ENCODE data around the gene CCNY. TPM values are rescaled to one million over a fixed set of nuclear protein-coding genes. Genes with fewer than 3 reads are reported as not detected.

Gene CCNY
- total RNA-seq, 4 donors from 2014 or later: 22.4 to 35.1 (median 29.9) TPM

GRCh38 chr10:35426657-35427056 lies 90.3 kb downstream of the CCNY start:
- DNase-seq (ENCODE audit: low spot score in 2 of 2): no peak
- no peaks in the 10 kb centered on the region for H3K9me3 ChIP-seq
- no peaks in the 10 kb centered on the region for H3K36me3 ChIP-seq
- H3K27me3 ChIP-seq: no peaks in the 10 kb centered on the region
- H3K4me3 ChIP-seq: no peak overlapping the region
- peaks cover 26% of the 10 kb centered on the region for H3K4me1 ChIP-seq
- TF ChIP-seq EP300 (IDR thresholded peaks at IDR 0.05): no peak
- no peak for TF ChIP-seq POLR2AphosphoS5 (IDR thresholded peaks at IDR 0.05)
- no peak for TF ChIP-seq CTCF (IDR thresholded peaks at IDR 0.05)
- H3K27ac ChIP-seq: no peak overlapping the region

GRCh38 chr10:35427543-35427942 lies 91.2 kb downstream of the CCNY start:
- Histone ChIP-seq H3K27ac (no peak overlapping the region), H3K9me3 (no peaks in the 10 kb centered on the region), H3K4me3 (no peak overlapping the region), H3K27me3 (no peaks in the 10 kb centered on the region), H3K4me1 (peaks cover 17% of the 10 kb centered on the region), H3K36me3 (no peaks in the 10 kb centered on the region)
- TF ChIP-seq EP300 (IDR thresholded peaks at IDR 0.05) (no peak), CTCF (IDR thresholded peaks at IDR 0.05) (no peak), POLR2A (IDR thresholded peaks at IDR 0.05) (no peak), POLR2AphosphoS5 (IDR thresholded peaks at IDR 0.05) (no peak)
- no peak for DNase-seq (ENCODE audit: low spot score in 2 of 2)
- 63% methylated on average over 1 of the region's 1 CpG for WGBS

DNA sequence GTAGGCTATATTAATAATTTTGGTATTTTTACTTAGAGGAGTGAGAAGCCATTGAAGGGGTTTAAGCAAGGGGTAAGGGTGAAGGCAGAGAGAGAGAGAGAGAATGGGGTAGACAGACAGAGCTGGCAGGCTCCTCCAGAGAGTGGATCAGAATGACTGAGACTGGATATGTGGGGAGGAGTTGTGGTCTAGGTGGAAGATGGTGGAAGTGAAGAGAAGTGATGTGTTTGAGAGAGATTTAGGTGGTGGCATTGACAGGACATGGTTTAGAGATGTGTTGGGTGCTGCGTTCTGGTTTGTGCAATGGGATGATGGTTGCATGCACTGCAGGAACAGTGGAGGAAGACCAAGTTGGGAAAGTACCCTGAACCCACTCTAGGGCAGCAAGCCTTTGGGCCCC lies 92.2 kb downstream of the CCNY start:
- H3K4me3 ChIP-seq: no peak overlapping the region
- TF ChIP-seq POLR2A (IDR thresholded peaks at IDR 0.05) (no peak), CTCF (IDR thresholded peaks at IDR 0.05) (no peak), POLR2AphosphoS5 (IDR thresholded peaks at IDR 0.05) (no peak), EP300 (IDR thresholded peaks at IDR 0.05) (no peak)
- DNase-seq (ENCODE audit: low spot score in 2 of 2): no peak
- no peaks in the 10 kb centered on the region for H3K27me3 ChIP-seq
- peaks cover 17% of the 10 kb centered on the region for H3K4me1 ChIP-seq
- no peaks in the 10 kb centered on the region for H3K36me3 ChIP-seq
- 93% methylated on average over 1 of the region's 1 CpG for WGBS
- H3K9me3 ChIP-seq: no peaks in the 10 kb centered on the region
- H3K27ac ChIP-seq: no peak overlapping the region

- H3K36me3 ChIP-seq: no peaks in the 10 kb centered on the region
- TF ChIP-seq CTCF (IDR thresholded peaks at IDR 0.05): no peak
- TF ChIP-seq EP300 (IDR thresholded peaks at IDR 0.05): no peak
- TF ChIP-seq POLR2AphosphoS5 (IDR thresholded peaks at IDR 0.05): no peak
- TF ChIP-seq POLR2A (IDR thresholded peaks at IDR 0.05): no peak
- H3K27ac ChIP-seq: no peak overlapping the region
- no peaks in the 10 kb centered on the region for H3K9me3 ChIP-seq
- H3K4me3 ChIP-seq: no peak overlapping the region
- H3K4me1 ChIP-seq: no peaks in the 10 kb centered on the region
- WGBS: 56% methylated on average over 3 of the region's 3 CpGs
- no peaks in the 10 kb centered on the region for H3K27me3 ChIP-seq
- no peak for DNase-seq (ENCODE audit: low spot score in 2 of 2)
Observed at GRCh38 chr10:35432781-35433338, 96.6 kb downstream of the CCNY start.

GRCh38 chr10:35433851-35434426 lies 97.6 kb downstream of the CCNY start:
- WGBS: 80% methylated on average over 7 of the region's 7 CpGs
- DNase-seq (ENCODE audit: low spot score in 2 of 2): no peak

More at GRCh38 chr10:35433851-35434426, 97.6 kb downstream of the CCNY start:
- TF ChIP-seq CTCF (IDR thresholded peaks at IDR 0.05) (no peak), POLR2A (IDR thresholded peaks at IDR 0.05) (no peak), POLR2AphosphoS5 (IDR thresholded peaks at IDR 0.05) (no peak), EP300 (IDR thresholded peaks at IDR 0.05) (no peak)
- Histone ChIP-seq H3K4me3 (no peak overlapping the region), H3K9me3 (no peaks in the 10 kb centered on the region), H3K27me3 (no peaks in the 10 kb centered on the region), H3K36me3 (no peaks in the 10 kb centered on the region), H3K27ac (no peak overlapping the region), H3K4me1 (no peaks in the 10 kb centered on the region)

Data from suprapubic skin (tissue), 4 donors.